ENCODE measurements around the gene TSPYL4. TPM values are rescaled to one million over a fixed set of nuclear protein-coding genes. Genes with fewer than 3 reads are reported as not detected.

Gene TSPYL4
- total RNA-seq, 2 donors from 2014 or later, result 29.2 to 34.5 TPM

- H3K9me3 ChIP-seq, result no peaks in the 10 kb centered on the region
- no peak overlapping the region for H3K27ac ChIP-seq
- no peaks in the 10 kb centered on the region for H3K36me3 ChIP-seq
- no peak for DNase-seq (ENCODE audit: low spot score)
- H3K4me1 ChIP-seq, result no peaks in the 10 kb centered on the region
- H3K27me3 ChIP-seq, result no peaks in the 10 kb centered on the region
- H3K4me3 ChIP-seq, result no peak overlapping the region
- no peak for TF ChIP-seq CTCF (IDR thresholded peaks at IDR 0.05)
Observed at GRCh38 chr6:116292553-116292952, 38.7 kb upstream of the TSPYL4 start.

GRCh38 chr6:116291701-116292396 lies 38.0 kb upstream of the TSPYL4 start:
- Histone ChIP-seq H3K9me3 (no peaks in the 10 kb centered on the region), H3K27ac (no peak overlapping the region), H3K4me3 (no peak overlapping the region), H3K4me1 (no peaks in the 10 kb centered on the region), H3K27me3 (no peaks in the 10 kb centered on the region), H3K36me3 (no peaks in the 10 kb centered on the region)
- DNase-seq (ENCODE audit: low spot score), result no peak
- TF ChIP-seq CTCF (IDR thresholded peaks at IDR 0.05), result no peak

GRCh38 chr6:116290799-116291198 lies 36.9 kb upstream of the TSPYL4 start:
- no peaks in the 10 kb centered on the region for H3K9me3 ChIP-seq
- no peak for DNase-seq (ENCODE audit: low spot score)
- no peak for TF ChIP-seq CTCF (IDR thresholded peaks at IDR 0.05)

GRCh38 chr6:116289876-116290275 lies 36.0 kb upstream of the TSPYL4 start:
- no peaks in the 10 kb centered on the region for H3K27me3 ChIP-seq
- H3K4me3 ChIP-seq, result no peak overlapping the region
- H3K36me3 ChIP-seq, result no peaks in the 10 kb centered on the region
- DNase-seq (ENCODE audit: low spot score), result no peak
- no peaks in the 10 kb centered on the region for H3K4me1 ChIP-seq
- H3K9me3 ChIP-seq, result no peaks in the 10 kb centered on the region
- TF ChIP-seq CTCF (IDR thresholded peaks at IDR 0.05), result no peak
- no peak overlapping the region for H3K27ac ChIP-seq

More at GRCh38 chr6:116290799-116291198, 36.9 kb upstream of the TSPYL4 start:
- Histone ChIP-seq H3K27ac (no peak overlapping the region), H3K4me3 (no peak overlapping the region), H3K27me3 (no peaks in the 10 kb centered on the region), H3K4me1 (no peaks in the 10 kb centered on the region), H3K36me3 (no peaks in the 10 kb centered on the region)

GRCh38 chr6:116287689-116288282 lies 33.9 kb upstream of the TSPYL4 start:
- no peaks in the 10 kb centered on the region for H3K4me1 ChIP-seq
- TF ChIP-seq CTCF (IDR thresholded peaks at IDR 0.05), result peak; percentile 72 to 88
- no peaks in the 10 kb centered on the region for H3K9me3 ChIP-seq
- no peaks in the 10 kb centered on the region for H3K27me3 ChIP-seq
- H3K4me3 ChIP-seq, result no peak overlapping the region
- no peak overlapping the region for H3K27ac ChIP-seq
- DNase-seq (ENCODE audit: low spot score), result no peak
- H3K36me3 ChIP-seq, result no peaks in the 10 kb centered on the region

All from right atrium auricular region (tissue), 2 donors.